Panc1 (cell line): ENCODE data around the gene GPC6.

Experiments
- POLR2AphosphoS5 ChIP-seq: IDR thresholded peaks from 2 replicates; pipeline ENCODE4 v1.6.1; 2012; ENCODE audit warnings: mild to moderate bottlenecking, low read depth, low read length, moderate library complexity
- SIN3A ChIP-seq: IDR thresholded peaks from 2 replicates; pipeline ENCODE4 v1.6.1; 2012; ENCODE audit warnings: low read depth, mild to moderate bottlenecking, low read length, moderate library complexity, borderline replicate concordance; ENCODE audit not compliant: insufficient read depth
- TCF7L2 ChIP-seq: IDR thresholded peaks from 2 replicates; pipeline ENCODE4 v1.6.1; 2011; ENCODE audit warnings: mild to moderate bottlenecking, low read depth, low read length, inconsistent platforms
- TF ChIP-seq, protein P1 (sequence below): fragments of 450-650 bp; IDR thresholded peaks from 2 replicates; pipeline ENCODE4 v1.5.1; 2017; ENCODE audit warnings: mild to moderate bottlenecking
- TF ChIP-seq, protein P2 (sequence below), 2 experiments: IDR thresholded peaks; 2 replicates each; pipeline ENCODE4 v1.6.1; 2011 to 2012; ENCODE audit warnings: low read depth in 2 of 2, control low read depth in 1 of 2, low read length in 1 of 2, mild to moderate bottlenecking in 1 of 2, moderate library complexity in 1 of 2; ENCODE audit not compliant: insufficient read depth in 1 of 2

DNA sequence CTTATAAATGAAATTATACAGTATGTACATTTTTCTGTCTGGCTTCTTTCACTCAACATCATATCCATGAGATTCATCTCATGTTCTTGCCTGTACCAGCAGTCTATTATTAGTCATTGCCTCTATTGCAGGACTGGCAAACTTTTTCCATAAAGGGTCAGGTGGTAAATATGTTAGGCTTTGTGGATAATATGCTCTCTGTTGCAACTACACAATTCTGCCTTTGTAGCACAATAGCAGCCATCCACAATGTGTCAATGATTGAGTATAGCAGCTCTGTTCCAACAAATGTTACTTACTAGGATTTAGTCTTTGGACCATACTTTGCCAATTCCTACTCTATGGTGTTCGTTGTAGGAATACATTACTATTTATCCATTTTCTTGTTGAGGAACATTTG, 948.5 kb downstream of the GPC6 start:
- TF ChIP-seq, protein P1, sequence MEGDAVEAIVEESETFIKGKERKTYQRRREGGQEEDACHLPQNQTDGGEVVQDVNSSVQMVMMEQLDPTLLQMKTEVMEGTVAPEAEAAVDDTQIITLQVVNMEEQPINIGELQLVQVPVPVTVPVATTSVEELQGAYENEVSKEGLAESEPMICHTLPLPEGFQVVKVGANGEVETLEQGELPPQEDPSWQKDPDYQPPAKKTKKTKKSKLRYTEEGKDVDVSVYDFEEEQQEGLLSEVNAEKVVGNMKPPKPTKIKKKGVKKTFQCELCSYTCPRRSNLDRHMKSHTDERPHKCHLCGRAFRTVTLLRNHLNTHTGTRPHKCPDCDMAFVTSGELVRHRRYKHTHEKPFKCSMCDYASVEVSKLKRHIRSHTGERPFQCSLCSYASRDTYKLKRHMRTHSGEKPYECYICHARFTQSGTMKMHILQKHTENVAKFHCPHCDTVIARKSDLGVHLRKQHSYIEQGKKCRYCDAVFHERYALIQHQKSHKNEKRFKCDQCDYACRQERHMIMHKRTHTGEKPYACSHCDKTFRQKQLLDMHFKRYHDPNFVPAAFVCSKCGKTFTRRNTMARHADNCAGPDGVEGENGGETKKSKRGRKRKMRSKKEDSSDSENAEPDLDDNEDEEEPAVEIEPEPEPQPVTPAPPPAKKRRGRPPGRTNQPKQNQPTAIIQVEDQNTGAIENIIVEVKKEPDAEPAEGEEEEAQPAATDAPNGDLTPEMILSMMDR = no peak
- TF ChIP-seq POLR2AphosphoS5 = no peak
- no peak for TF ChIP-seq TCF7L2
- TF ChIP-seq, protein P2, sequence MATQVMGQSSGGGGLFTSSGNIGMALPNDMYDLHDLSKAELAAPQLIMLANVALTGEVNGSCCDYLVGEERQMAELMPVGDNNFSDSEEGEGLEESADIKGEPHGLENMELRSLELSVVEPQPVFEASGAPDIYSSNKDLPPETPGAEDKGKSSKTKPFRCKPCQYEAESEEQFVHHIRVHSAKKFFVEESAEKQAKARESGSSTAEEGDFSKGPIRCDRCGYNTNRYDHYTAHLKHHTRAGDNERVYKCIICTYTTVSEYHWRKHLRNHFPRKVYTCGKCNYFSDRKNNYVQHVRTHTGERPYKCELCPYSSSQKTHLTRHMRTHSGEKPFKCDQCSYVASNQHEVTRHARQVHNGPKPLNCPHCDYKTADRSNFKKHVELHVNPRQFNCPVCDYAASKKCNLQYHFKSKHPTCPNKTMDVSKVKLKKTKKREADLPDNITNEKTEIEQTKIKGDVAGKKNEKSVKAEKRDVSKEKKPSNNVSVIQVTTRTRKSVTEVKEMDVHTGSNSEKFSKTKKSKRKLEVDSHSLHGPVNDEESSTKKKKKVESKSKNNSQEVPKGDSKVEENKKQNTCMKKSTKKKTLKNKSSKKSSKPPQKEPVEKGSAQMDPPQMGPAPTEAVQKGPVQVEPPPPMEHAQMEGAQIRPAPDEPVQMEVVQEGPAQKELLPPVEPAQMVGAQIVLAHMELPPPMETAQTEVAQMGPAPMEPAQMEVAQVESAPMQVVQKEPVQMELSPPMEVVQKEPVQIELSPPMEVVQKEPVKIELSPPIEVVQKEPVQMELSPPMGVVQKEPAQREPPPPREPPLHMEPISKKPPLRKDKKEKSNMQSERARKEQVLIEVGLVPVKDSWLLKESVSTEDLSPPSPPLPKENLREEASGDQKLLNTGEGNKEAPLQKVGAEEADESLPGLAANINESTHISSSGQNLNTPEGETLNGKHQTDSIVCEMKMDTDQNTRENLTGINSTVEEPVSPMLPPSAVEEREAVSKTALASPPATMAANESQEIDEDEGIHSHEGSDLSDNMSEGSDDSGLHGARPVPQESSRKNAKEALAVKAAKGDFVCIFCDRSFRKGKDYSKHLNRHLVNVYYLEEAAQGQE (IDR thresholded peaks at IDR 0.05; ENCODE audit: insufficient read depth in 1 of 2, low read depth in 2 of 2, low read length in 1 of 2) = no peak
- TF ChIP-seq SIN3A = no peak
